GM19099 (cell line): ENCODE data around the gene TRPV5.

ENCODE experiments used
- POLR2A ChIP-seq: IDR thresholded peaks from 3 replicates; pipeline ENCODE4 v1.6.1; 2011; ENCODE audit warnings: low read depth; ENCODE audit not compliant: insufficient read length; ENCODE audit errors: extremely low read depth

The TRPV5 gene

GRCh38 chr7:142927085-142927745 lies 6.3 kb downstream of the TRPV5 start:
- no peak for TF ChIP-seq POLR2A

GRCh38 chr7:142925413-142925812 lies 8.1 kb downstream of the TRPV5 start:
- TF ChIP-seq POLR2A = no peak

DNA sequence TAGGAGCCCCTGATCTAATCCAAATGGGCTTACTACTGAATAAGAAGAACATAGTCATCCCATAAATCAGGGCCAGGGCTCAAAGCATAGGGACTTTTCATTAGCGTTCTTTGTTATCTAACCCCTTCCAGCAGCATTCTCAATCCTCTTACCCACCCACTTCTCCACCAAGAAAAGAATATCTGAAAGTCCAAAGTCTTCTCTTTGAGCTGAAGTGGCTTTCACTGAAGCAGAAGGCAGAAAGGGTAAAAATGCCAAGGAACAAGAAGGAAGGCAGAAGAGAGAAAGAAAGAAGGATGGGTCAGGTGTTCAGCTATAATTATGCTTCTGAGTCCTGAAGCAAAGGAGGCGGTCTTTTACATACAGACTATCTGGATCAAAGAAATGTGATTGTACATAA lies 10.2 kb downstream of the TRPV5 start:
- TF ChIP-seq POLR2A = no peak

- no peak for TF ChIP-seq POLR2A
Measured at GRCh38 chr7:142919656-142920055, 13.9 kb downstream of the TRPV5 start.

DNA sequence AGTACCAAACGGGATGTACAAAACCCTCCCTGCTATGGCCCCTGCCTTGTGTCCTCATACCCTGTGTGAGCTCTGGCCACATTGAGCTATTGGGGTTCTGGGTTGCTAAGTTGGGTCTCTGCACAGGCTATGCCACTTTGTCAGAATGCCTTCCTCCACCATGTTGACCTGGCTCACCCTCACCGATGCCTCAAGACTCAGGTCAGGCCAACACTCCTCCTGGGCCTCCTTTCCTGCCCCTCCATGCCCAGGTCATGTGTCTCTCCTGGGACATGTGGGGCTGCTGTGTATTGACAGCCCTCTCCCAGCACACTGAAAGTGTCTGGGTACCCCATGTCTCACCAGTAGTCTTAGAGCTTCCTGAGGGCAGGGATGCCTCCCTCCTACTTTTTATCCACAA lies 14.6 kb downstream of the TRPV5 start:
- TF ChIP-seq POLR2A = no peak

- no peak for TF ChIP-seq POLR2A
Measured at GRCh38 chr7:142917447-142917846, 16.1 kb downstream of the TRPV5 start.

DNA sequence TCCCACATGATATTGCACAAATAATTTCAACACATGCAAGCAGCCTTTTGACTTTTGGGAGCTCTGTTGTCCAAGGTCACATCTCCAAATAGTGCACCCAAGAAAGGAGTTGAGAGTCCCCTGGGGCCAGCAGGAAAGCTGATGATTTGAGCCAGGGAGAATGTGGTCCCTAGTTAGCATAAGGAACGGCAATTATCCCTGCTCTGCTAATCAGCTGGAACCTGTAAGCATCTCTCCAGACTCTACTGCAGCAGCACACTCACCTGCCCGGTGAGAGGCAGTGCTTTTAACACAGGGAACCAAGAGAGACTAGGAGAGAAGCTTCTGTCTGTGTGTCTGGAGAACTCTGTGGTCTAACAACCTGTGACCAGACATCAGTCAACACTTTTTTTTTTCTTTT lies 17.0 kb downstream of the TRPV5 start:
- no peak for TF ChIP-seq POLR2A

GRCh38 chr7:142915315-142915714 lies 18.2 kb downstream of the TRPV5 start:
- TF ChIP-seq POLR2A = no peak

- TF ChIP-seq POLR2A = no peak
Measured at GRCh38 chr7:142914121-142914520, 19.4 kb downstream of the TRPV5 start.

GRCh38 chr7:142913566-142913965 lies 20.0 kb downstream of the TRPV5 start:
- TF ChIP-seq POLR2A = no peak

GRCh38 chr7:142913051-142913450 lies 20.5 kb downstream of the TRPV5 start:
- no peak for TF ChIP-seq POLR2A

DNA sequence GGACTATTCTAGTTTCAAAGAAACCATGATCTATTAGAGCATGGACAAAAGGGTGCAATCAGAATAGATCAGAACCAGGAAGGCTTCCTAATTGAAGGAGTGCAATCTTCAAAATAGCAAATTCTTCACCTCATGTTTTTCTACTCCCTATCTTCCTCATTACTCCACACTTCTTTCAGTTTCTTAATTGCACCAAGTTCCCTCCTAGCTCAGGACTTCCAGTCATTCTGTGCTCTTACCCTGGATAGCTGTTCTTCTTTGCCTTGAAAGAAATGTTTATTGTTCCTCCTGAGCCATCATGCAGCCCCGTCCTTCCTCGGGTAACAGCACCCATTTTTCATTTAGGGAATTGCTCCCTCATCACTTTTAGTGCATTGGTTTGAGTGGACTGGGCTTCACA lies 23.1 kb downstream of the TRPV5 start:
- no peak for TF ChIP-seq POLR2A

- no peak for TF ChIP-seq POLR2A
Measured at GRCh38 chr7:142910031-142910433, 23.5 kb downstream of the TRPV5 start.

DNA sequence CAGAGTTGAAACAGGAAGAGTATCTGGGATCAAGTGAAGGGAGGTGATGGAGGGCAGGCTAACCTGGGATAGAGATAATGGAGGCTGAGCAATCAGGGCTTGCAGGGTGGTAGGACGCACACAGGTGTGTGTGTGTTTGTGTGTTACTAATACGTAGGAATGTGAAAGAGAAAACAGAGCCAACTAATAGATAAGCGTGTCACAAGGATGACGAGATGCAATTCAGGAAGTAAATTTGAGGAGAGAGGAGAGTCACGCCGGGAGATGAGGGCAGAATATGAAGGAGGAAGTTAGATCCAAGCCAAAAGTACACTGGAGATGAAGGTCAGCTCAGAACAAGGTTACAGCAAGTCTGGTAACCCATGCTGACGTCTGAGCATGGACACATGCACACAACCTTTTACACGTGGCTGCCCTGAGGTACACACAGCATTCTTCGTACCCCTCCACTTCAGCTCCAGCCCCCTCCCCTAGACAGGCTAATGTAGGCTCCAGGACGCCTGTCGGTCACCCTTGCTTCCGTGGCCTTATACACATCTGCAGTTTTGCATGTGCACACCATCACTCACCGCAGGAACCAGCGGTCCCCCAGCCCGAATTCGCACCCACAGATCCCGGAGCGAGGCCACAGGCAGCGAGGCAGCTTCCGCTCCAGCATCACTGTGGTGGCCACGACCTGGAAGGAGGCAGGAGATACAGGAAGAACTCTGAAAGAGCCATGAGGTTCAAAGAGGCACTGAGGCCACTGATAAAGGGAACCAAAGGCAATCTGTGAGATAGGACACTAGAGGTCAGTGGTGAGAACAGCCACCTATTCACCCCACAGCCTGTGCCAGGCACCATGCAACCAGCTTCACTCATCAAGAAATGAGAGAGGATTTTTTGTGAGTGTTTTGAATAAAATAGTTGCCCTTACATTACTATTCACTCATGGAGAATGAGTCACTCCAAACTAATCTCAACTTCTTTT lies 24.3 kb downstream of the TRPV5 start:
- no peak for TF ChIP-seq POLR2A

GRCh38 chr7:142908290-142908689 lies 25.3 kb downstream of the TRPV5 start:
- TF ChIP-seq POLR2A = no peak

GRCh38 chr7:142906643-142907042 lies 26.9 kb downstream of the TRPV5 start:
- no peak for TF ChIP-seq POLR2A
